Activated CD8-positive, alpha-beta memory T cell treated with anti-CD3 and anti-CD28 coated beads, Interleukin-2, amount 50 U/mL, for 24 hours (primary cell): ENCODE data around the gene PYDC1.
"Not testable (repeated sequence)": the region's sequence is repeated elsewhere in the genome, so short reads cannot be mapped to it uniquely, and the experiment has no call there.

Experiments used
- DNase-seq: peaks from one replicate; pipeline ENCODE4 v3.0.0-alpha.2; 2020; ENCODE audit errors: extremely low read depth

The PYDC1 gene

DNA sequence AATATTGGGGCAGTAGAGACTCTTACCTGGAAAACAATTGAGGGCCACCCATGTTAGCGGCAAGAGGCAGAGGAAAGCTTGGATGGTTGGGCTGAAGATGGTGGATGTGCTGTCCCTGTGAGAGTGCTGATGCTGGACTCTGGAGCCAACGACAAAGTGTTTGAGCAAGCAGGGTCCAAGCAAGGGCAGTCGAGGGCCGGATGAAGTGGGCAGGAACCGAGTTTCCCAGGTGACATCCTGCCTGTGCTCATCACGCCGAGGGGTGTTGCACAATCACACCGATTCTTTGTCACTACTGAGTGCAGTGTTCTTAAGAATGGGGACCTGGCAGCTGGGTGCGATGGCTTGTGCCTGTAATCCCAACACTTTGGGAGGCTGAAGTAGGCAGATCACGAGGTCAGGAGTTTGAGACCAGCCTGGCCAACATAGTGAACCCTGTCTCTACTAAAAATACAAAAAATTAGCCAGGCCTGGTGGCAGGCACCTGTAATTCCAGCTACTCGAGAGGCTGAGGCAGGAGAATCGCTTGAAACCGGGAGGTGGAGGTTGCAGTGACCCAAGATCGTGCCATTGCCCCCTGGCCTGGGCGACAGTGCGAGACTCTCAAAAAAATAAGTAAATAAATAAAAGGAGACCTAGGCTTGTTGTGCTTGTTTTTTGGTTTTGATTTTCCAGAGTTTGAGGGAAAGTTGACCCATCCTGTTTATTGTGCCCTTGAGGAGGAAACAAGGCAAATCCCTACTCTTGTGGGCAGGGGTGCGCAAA lies 20.4 kb downstream of the PYDC1 start:
- DNase-seq: no peak

DNA sequence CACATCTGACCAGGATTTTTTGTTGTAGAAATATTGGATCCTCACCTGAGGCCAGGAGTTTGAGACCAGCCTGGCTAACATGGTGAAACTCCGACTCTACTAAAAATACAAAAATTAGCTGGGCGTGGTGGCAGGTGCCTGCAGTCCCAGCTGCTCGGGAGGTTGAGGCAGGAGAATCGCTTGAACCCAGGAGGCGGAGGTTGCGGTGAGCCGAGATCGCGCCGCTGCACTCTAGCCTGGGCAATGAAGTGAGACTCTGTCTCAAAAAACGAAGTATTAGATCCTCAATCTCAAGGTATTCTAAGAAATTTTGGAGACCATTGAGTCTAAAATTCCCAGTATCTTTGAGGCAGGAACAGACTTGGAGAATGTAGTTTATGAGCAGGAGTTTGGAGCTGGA lies 21.1 kb downstream of the PYDC1 start:
- DNase-seq: not testable (repeated sequence)

DNA sequence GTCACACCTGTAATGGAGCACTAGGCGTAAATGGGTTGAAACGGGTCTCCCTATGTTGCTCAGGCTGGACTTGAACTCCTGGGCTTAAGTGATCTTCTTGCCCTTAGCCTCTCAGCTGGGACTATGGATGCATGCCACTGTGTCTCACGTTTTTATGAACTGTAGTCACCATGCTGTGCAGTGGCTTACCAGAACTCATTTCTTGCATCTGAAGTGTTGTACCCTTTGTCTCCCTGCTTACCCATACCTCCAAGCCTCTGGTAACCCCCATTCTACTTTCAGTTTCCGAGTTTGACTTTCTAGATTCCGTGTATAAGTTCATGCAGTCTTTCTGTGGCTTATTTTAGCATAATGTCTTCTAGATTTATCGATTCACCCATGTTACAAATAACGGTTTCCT lies 22.0 kb downstream of the PYDC1 start:
- DNase-seq: no peak

DNA sequence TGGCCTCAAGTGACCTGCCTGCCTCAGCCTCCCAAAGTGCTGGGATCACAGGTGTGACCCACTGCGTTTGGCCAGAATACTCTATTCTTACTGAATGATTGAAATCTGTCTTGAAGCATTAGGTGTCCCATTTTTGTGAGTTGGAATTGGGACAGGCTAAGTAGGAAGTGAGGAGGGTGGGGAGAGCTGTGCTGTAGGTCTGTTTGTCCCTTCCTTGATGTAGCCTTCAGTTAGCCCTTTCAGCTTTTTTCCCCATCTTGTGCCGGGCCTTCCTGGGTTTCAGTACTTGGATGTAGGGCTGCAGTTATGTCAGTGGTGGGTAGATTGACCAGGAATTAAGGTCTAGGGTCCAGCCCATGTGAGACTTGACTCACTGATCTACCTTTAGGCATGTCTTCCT lies 23.1 kb downstream of the PYDC1 start:
- no peak for DNase-seq

DNA sequence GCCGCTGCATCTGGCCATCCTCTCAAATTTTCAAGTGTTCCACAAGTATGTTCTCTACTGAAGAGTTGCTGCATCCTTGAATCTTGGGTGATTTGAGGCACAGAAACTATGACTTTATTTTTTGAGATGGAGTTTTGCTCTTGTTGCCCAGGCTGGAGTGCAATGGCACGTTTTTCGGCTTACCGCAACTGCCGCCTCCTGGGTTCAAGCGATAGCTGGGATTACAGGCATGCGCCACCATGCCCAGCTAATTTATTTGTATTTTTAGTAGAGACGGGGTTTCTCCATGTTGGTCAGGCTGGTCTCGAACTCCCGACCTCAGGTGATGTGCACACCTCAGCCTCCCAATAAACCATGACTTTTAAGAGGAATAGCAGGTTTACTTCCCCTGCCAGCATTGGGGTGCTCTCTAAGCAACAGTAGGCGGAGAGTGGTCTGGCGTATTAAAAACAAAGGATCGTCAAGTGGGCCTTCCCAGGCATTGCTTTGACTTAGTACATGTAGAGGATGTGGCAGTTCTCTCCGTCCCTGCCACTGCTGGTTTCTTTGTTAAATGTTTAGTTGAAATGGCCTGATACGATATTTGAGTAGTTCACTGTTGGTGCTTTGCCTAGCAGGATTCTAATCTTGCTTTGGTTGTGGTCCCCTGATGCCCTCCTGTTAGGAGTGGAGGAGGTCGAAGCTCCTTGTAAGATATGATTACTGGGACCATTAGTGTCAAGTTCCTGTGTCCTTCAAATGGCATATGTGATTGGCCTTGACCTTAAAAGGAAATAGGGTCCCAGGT lies 23.9 kb downstream of the PYDC1 start:
- DNase-seq: no peak

DNA sequence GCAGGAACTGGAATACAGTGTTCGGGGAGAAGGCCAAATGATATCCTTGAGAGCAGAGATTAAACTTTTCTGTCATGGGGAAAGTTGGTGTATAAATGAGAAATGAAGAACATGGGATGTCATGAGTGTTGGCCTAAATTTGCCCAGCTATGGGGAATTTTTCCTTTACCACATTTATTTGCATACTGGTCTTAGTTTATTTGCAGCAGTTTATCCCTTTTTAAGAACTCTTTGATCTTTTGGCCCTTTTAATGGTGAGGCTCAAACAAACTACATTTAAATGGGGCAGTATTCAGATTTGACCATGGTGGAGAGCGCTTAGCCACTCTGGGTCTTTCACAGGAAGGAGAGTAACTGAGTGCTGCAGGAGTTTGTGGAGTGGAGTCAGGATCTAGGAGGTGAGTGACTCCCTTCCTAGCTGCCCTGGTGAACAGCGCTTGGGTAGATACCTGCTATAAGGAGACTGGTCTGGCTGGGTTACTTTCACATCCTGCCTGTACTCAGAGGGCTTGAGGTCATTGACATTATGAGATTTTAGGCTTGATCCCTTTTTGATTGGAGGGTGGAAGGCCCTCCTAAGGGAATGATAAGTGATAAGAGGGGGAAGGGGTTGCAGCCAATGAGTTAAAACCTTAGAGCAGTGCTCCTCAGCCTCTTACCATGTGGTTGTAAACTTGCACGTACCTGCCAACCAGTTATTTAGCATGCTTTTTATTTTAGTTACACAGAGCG lies 25.1 kb downstream of the PYDC1 start:
- no peak for DNase-seq

DNA sequence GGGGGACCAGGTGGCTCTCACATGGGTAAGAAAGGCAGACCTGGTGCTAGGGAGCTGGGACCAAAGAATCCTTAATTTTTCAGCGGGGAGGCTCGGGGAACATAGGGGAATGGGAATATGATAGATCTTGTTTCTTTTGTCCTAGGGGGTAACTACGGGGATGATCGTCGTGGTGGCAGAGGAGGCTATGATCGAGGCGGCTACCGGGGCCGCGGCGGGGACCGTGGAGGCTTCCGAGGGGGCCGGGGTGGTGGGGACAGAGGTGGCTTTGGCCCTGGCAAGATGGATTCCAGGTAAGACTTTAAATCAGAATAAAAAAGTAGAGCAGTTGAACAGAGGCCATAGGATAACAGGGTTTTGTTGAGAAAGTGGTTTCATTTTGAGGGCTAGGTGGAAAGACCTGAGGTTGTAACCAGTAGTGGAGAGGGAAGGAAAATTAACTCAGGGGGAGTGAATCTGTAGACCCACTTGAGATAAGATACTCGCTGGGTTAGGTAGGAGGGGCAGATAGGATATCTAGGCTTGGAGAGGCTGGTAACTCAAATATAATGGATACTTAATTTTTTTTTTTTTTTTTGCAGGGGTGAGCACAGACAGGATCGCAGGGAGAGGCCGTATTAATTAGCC lies 26.0 kb downstream of the PYDC1 start:
- no peak for DNase-seq

DNA sequence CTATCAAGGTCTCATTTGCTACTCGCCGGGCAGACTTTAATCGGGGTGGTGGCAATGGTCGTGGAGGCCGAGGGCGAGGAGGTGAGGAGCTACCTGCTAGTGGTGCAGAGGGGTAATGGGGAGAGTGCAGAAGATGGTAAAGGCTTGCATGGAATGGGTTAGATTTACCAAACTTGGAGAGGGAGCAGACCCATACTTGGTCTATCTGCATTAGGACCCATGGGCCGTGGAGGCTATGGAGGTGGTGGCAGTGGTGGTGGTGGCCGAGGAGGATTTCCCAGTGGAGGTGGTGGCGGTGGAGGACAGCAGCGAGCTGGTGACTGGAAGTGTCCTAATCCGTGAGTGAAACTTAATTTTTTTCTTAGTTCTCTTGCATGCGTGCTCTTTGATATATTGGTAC lies 26.9 kb downstream of the PYDC1 start:
- no peak for DNase-seq

DNA sequence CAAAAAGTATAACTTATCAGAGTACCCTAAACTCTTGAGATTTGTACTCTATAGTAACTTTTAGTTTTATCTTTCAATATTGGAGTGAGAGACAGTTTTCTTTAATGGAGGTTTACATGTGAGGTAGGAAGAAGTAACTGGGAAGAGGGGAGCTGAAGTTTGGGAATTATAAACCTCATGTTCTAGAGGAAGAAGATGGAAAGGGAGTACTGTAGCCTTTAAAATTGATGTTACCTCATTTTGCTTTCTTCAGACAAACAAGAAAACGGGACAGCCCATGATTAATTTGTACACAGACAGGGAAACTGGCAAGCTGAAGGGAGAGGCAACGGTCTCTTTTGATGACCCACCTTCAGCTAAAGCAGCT lies 27.5 kb downstream of the PYDC1 start:
- DNase-seq: no peak

DNA sequence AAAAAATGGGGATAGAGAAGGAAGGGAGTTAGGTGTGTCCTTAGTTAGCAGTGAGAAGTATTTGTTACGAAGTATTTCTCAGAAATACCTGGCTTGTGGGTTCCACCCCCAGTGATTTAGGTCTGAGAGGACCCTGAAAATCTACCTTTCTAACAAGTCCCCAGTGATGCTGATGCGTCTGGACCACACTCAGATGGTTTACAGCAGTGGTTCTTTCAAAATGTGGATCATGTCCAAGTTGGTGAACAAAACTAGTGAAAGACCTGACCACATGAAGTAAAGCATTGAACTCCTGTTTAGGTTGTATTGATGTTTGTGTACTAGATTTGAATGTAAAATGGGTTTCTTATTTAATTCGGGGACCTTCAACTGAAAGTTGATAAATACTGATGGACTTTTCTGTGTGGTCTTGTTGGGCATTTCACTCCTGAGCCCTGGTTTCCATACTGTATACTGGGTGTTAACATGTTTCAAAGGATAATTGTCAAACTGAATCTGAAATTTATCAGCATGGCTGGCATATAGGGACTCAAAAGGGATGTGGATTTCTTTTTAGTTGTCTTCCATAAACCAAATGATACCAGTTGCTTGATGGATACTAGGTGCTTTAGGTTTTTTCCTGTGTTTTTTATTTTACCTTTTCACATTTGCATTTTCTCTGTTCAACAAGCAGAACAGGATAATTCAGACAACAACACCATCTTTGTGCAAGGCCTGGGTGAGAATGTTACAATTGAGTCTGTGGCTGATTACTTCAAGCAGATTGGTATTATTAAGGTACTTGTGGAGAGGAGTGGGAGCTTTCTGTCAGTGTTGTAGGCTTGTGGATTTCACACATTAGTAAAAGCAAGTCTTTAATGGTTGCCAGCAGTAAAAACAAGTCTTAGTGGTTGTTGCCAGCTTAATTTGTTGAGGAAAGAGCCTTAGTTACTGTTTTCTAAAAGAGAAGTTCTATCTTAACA lies 28.2 kb downstream of the PYDC1 start:
- no peak for DNase-seq

DNA sequence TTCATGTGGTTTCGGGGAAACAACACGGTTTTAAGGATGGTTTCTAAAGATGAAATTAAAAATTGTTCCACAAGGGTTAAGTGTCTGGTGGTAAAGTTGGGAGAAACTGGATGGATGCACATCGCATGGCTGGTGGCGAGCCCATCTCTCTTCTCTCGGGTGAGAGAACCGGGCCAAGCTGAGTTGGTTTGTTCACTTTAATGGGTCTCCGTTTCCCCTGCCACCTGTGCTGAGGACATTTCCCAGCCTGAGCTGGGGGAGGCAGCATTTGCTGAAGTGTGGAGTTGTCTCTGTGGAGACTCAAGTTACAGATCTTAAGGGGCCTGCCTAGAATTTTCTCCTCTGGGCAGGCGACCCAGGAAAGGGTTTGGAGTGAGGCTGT lies 29.1 kb downstream of the PYDC1 start:
- DNase-seq: no peak

DNA sequence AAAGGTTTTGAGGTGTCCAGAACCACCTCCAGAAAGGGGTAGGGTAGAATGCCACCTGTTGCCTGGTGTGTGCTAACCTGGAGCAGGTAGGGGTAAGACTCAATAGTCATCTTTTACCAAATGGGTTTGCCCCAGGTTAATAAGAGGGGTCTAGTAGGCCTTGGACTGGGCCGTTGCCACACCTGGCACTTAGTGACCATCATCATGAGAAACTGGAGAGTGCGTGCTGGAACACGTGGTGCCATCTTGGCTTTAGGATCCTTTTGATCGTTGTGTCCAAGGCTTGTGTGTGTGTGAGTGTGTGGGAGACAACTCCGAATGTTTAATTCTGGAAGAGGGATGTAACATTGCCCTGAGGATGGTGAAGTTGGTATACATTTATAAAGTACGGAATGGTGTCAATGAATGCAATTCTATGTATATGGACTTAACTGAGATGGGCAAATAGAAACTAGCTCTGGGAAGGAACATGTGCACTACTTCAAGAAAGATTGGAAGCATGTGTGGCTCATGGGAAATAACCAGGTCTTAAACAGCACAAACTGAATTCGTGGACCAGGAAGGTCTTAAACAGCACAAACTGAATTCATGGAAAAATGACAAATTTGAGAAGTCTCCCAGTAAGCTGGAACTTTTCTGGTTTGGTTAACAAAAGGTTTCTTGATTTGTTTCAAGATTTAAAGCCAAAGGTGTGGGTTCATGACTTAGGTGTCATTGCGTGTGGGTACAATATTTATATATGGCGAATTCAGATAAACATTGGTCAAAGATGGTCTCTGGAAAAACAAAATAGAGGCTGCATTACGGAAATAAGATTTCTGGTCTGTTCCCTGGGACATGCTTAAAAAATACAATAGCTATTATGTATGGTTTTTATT lies 29.8 kb downstream of the PYDC1 start:
- DNase-seq: no peak

DNA sequence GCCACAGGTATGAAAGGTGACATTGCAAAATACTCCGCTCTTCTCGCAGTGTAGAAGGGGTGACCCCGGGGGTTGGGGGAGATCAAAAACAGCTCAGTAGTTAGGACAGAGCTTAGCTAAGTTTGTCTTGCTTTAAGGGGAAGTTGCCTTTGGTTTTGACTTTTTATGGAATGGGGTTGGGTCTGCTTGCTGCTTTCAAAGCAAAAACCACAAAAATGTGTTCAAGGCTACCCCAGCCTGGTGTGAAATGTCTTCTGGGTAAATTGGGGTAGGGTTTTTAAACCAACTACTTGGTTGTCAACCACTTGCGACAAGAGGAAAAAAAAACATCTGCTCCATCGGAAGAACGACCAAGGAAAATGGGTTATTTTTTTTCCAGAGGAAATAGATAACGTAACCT lies 30.8 kb downstream of the PYDC1 start:
- DNase-seq: no peak

DNA sequence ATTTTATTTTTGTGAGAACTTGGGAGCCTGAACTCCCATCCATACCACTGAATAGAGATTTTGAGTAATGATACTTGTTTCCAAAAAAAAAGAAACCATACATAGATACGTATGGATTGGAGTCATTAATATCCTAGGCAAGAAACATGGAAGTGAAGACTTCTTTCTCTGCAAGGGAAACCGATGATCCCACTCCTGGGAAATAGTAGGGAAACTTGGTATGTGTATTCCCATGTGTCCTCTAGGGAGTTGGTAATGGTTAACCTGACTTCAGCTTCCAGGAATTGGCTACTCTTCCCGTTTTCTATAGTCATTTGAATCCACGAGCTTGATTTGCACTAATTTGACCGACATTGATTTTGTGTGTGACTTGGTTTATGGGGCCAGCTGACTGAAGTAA lies 31.6 kb downstream of the PYDC1 start:
- no peak for DNase-seq

DNA sequence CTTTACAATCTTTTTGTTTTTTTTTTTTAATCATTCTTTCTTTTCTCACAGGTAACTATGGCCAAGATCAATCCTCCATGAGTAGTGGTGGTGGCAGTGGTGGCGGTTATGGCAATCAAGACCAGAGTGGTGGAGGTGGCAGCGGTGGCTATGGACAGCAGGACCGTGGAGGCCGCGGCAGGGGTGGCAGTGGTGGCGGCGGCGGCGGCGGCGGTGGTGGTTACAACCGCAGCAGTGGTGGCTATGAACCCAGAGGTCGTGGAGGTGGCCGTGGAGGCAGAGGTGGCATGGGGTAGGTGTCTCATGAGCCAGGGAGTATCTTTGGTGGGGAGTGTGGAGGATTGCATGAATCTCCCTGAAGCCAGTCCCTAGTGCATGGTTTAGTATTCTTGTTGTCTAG lies 32.0 kb downstream of the PYDC1 start:
- DNase-seq: no peak

DNA sequence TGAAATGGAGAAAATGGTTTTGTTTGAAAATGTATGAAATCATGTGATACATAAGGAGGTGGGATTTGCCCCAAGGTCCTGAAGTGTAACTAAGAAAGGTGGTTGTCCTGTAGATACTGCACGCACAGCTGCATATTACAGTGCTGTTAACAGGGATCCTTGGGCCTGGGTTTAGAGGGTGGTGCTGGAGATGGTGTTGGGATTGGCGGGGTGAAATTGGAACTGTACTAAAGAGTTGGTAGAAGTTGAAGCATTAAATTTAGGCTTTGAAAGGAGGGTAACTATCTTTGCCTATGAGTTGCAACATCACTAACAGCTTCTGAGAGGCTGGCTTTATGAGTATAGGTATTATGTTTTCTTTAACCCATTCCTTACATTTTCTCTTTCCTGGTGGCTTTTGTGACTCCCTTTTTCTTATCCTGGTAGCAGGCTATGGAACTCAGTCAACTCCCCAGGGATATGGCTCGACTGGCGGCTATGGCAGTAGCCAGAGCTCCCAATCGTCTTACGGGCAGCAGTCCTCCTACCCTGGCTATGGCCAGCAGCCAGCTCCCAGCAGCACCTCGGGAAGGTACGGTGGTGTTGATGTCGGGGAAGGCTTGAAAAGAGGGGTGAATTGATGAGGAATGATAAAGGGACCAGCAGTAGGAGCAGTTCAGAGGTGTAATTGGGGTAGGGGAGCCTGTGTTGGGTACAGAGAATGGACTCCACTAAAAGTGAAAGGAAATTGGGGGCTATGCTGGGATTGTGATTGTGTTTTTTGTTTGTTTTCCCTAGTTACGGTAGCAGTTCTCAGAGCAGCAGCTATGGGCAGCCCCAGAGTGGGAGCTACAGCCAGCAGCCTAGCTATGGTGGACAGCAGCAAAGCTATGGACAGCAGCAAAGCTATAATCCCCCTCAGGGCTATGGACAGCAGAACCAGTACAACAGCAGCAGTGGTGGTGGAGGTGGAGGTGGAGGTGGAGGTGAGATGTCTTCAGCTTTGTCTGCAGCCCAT lies 33.2 kb downstream of the PYDC1 start:
- no peak for DNase-seq

DNA sequence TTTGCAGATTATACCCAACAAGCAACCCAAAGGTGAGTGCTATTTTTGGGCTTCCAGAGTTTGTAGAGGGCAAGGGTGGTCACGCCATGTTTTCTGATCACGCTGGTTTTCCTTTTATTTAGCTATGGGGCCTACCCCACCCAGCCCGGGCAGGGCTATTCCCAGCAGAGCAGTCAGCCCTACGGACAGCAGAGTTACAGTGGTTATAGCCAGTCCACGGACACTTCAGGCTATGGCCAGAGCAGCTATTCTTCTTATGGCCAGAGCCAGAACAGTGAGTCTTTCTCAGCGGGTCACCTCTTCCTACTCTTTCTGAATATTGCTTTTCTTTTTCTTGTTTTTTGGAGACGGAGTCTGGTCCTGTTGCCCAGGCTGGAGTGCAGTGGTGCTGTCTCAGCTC lies 34.5 kb downstream of the PYDC1 start:
- DNase-seq: no peak

DNA sequence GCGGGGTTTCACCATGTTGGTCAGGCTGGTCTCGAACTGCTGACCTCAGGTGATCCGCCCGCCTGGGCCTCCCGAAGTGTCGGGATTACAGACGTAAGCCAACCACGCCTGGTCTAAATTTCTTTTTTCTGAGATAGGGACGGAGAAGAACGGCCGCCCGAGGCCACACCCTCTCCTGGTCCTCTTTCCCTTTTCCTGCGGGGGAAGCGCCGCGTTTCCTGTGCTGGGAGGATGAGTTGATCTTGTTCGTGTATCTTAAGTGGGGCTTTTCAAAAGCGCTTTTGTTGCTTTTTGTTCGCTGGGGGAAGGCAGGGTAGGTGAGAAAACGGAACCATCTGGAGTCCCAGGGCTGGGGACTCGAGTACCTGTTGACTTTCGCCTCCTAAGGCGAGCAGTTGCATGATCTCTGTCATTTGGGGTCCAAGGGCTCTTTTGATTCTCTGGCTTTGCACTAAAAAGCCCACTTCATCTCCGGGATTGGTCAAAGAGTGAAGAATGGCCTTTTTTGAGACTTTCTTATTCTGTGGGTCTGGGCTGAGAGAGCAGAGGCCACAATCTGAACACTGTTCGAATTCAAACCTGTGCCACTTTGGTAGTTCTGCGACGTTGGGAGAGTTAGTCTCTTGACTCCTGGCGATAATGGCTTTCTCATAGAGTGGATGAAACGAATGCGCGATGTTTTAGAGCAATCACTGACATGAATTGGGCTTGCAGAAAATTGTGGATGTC lies 35.7 kb downstream of the PYDC1 start:
- DNase-seq: no peak
